Measurements from ENCODE around the gene NME3. TPM values are rescaled to one million over a fixed set of nuclear protein-coding genes. Genes with fewer than 3 reads are reported as not detected.

The NME3 gene
- total RNA-seq, 1 donor from 2014 or later = 15.6 TPM

GRCh38 chr16:1778200-1779179 lies 7.1 kb upstream of the NME3 start:
- Mint-ChIP-seq H3K27ac (no peak overlapping the region), H3K4me3 (no peak overlapping the region), H3K27me3 (ENCODE audit: insufficient read depth, low read depth) (peaks cover 9% of the 10 kb centered on the region), H3K9me3 (no peaks in the 10 kb centered on the region), H3K36me3 (no peaks in the 10 kb centered on the region), H3K4me1 (peaks cover 15% of the 10 kb centered on the region)
- Histone ChIP-seq H3K36me3 (no peaks in the 10 kb centered on the region), H3K79me2 (ENCODE audit: low read depth) (peaks cover 33% of the 10 kb centered on the region), H3K27ac (no peak overlapping the region), H3K9ac (no peak overlapping the region), H2AFZ (replicated peaks) (no peak overlapping the region), H4K20me1 (ENCODE audit: low read depth) (peaks cover 43% of the 10 kb centered on the region), H3K9me3 (ENCODE audit: low read depth) (no peaks in the 10 kb centered on the region), H3F3A (ENCODE audit: low read depth) (peaks cover 15% of the 10 kb centered on the region), H3K4me2 (no peak overlapping the region), H3K4me3 (no peak overlapping the region), H3K4me1 (peaks cover 11% of the 10 kb centered on the region), H3K27me3 (no peaks in the 10 kb centered on the region)
- no peak for DNase-seq (ENCODE audit: low spot score)
- TF ChIP-seq EZH2 (IDR thresholded peaks at IDR 0.05) (no peak), EZH2phosphoT487 (IDR thresholded peaks at IDR 0.05) (no peak), CTCF (IDR thresholded peaks at IDR 0.05) (no peak)

- no peaks in the 10 kb centered on the region for H3K27me3 ChIP-seq
- no peak overlapping the region for H3K4me2 ChIP-seq
- H3K9me3 ChIP-seq (ENCODE audit: low read depth) = no peaks in the 10 kb centered on the region
- no peaks in the 10 kb centered on the region for H3K36me3 ChIP-seq
- H3F3A ChIP-seq (ENCODE audit: low read depth) = peaks cover 11% of the 10 kb centered on the region
- no peak overlapping the region for H3K4me3 Mint-ChIP-seq
- no peak for TF ChIP-seq EZH2 (IDR thresholded peaks at IDR 0.05)
- no peak for TF ChIP-seq EZH2phosphoT487 (IDR thresholded peaks at IDR 0.05)
- TF ChIP-seq CTCF (IDR thresholded peaks at IDR 0.05) = no peak
- H3K27ac Mint-ChIP-seq = no peak overlapping the region
- H2AFZ ChIP-seq (replicated peaks) = no peak overlapping the region
- peaks cover 11% of the 10 kb centered on the region for H3K4me1 ChIP-seq
- no peaks in the 10 kb centered on the region for H3K36me3 Mint-ChIP-seq
- H3K27me3 Mint-ChIP-seq (ENCODE audit: insufficient read depth, low read depth) = peaks cover 5% of the 10 kb centered on the region
- no peak overlapping the region for H3K9ac ChIP-seq
- peaks cover 11% of the 10 kb centered on the region for H3K4me1 Mint-ChIP-seq
- H3K27ac ChIP-seq = no peak overlapping the region
- peaks cover 39% of the 10 kb centered on the region for H4K20me1 ChIP-seq (ENCODE audit: low read depth)
- peaks cover 31% of the 10 kb centered on the region for H3K79me2 ChIP-seq (ENCODE audit: low read depth)
- no peaks in the 10 kb centered on the region for H3K9me3 Mint-ChIP-seq
- no peak overlapping the region for H3K4me3 ChIP-seq
- DNase-seq (ENCODE audit: low spot score) = no peak
Observed at GRCh38 chr16:1777375-1778199, 6.2 kb upstream of the NME3 start.

- H3K27me3 ChIP-seq = no peaks in the 10 kb centered on the region
- no peak overlapping the region for H3K4me2 ChIP-seq
- H3K4me1 ChIP-seq = peaks cover 11% of the 10 kb centered on the region
- no peak overlapping the region for H2AFZ ChIP-seq (replicated peaks)
- no peak overlapping the region for H3K27ac ChIP-seq
- TF ChIP-seq EZH2phosphoT487 (IDR thresholded peaks at IDR 0.05) = no peak
- no peak for TF ChIP-seq CTCF (IDR thresholded peaks at IDR 0.05)
- peaks cover 44% of the 10 kb centered on the region for H4K20me1 ChIP-seq (ENCODE audit: low read depth)
- no peaks in the 10 kb centered on the region for H3K36me3 ChIP-seq
- Mint-ChIP-seq H3K4me1 (peaks cover 15% of the 10 kb centered on the region), H3K9me3 (no peaks in the 10 kb centered on the region), H3K27me3 (ENCODE audit: insufficient read depth, low read depth) (peaks cover 7% of the 10 kb centered on the region), H3K4me3 (no peak overlapping the region), H3K27ac (no peak overlapping the region), H3K36me3 (peaks cover 3% of the 10 kb centered on the region)
- peaks cover 37% of the 10 kb centered on the region for H3K79me2 ChIP-seq (ENCODE audit: low read depth)
- no peak overlapping the region for H3K9ac ChIP-seq
- H3K4me3 ChIP-seq = no peak overlapping the region
- DNase-seq (ENCODE audit: low spot score) = no peak
- H3K9me3 ChIP-seq (ENCODE audit: low read depth) = no peaks in the 10 kb centered on the region
- H3F3A ChIP-seq (ENCODE audit: low read depth) = peaks cover 11% of the 10 kb centered on the region
Observed at GRCh38 chr16:1776991-1777374, 5.6 kb upstream of the NME3 start.

Measured in neural progenitor cell (in vitro differentiated cells).